MCF 10A (cell line): ENCODE data around the gene RHBDL1. TPM values are rescaled to one million over a fixed set of nuclear protein-coding genes. Genes with fewer than 3 reads are reported as not detected.
"Not testable (repeated sequence)": the region's sequence is repeated elsewhere in the genome, so short reads cannot be mapped to it uniquely, and the experiment has no call there.

ENCODE experiments used
- BruUV-seq: library from RNA; stranded (reverse); fragments of 400-500 nt; replicated peaks from 2 replicates; lab custom pipeline; 2021; lab: Mats Ljungman, UMichigan
- CTCF ChIA-PET: fragments of 300-600 bp; sonication (Branson Sonifier 250); formaldehyde crosslinking; extraction: SDS; loops from one replicate; lab custom pipeline; 2021; ENCODE audit warnings: antibody characterized with exemption, inconsistent platforms; lab: Yijun Ruan, JAX
- POLR2A ChIA-PET: fragments of 300-600, 350-650 bp; sonication (Branson Sonifier 250); formaldehyde crosslinking; extraction: SDS; loops from one replicate; lab custom pipeline; 2020; ENCODE audit warnings: antibody characterized with exemption, inconsistent platforms; lab: Yijun Ruan, JAX
- DNase-seq: peaks from one replicate; pipeline ENCODE4 v3.0.0-alpha.2; 2018; ENCODE audit not compliant: unreplicated experiment
- H3K27ac Mint-ChIP-seq: one replicate; pipeline ENCODE4 v1.8.0; 2022; ENCODE audit warnings: mild to moderate bottlenecking, low read depth, mixed read lengths; ENCODE audit not compliant: unreplicated experiment
- H3K27me3 Mint-ChIP-seq: one replicate; pipeline ENCODE4 v1.8.0; 2022; ENCODE audit warnings: mixed read lengths; ENCODE audit not compliant: insufficient read depth, unreplicated experiment
- H3K36me3 Mint-ChIP-seq: one replicate; pipeline ENCODE4 v1.8.0; 2022; ENCODE audit warnings: mild to moderate bottlenecking, moderate library complexity, mixed read lengths; ENCODE audit not compliant: insufficient read depth, unreplicated experiment
- H3K4me1 Mint-ChIP-seq: one replicate; pipeline ENCODE4 v1.8.0; 2022; ENCODE audit warnings: mixed read lengths; ENCODE audit not compliant: insufficient read depth, unreplicated experiment
- H3K4me3 Mint-ChIP-seq: one replicate; pipeline ENCODE4 v1.8.0; 2022; ENCODE audit warnings: mild to moderate bottlenecking, moderate library complexity, mixed read lengths; ENCODE audit not compliant: unreplicated experiment
- H3K9me3 Mint-ChIP-seq: one replicate; pipeline ENCODE4 v1.8.0; 2022; ENCODE audit warnings: mixed read lengths; ENCODE audit not compliant: unreplicated experiment
- CTCF ChIP-seq: fragments of 200-600 bp; IDR thresholded peaks from one replicate; pipeline ENCODE4 v1.8.0; 2022; ENCODE audit warnings: antibody characterized with exemption, mild to moderate bottlenecking; ENCODE audit not compliant: unreplicated experiment
- intact Hi-C: fragments of 100-400 bp; cut with micrococcal nuclease; formaldehyde crosslinking; loops from 2 replicates; pipeline ENCODE4 v1.14.1; 2022
- total RNA-seq: library from RNA; stranded (reverse); gene quantifications from 2 replicates; pipeline ENCODE4 v1.2.3, GENCODE V29; 2022

The RHBDL1 gene
- total RNA-seq, 1 experiment from 2014 or later, result 3.0 TPM

- Mint-ChIP-seq H3K4me1 (peaks cover 24% of the 10 kb centered on the region), H3K4me3 (peak overlapping the region; percentile 36), H3K27me3 (no peaks in the 10 kb centered on the region), H3K36me3 (peaks cover 4% of the 10 kb centered on the region), H3K9me3 (no peaks in the 10 kb centered on the region), H3K27ac (peak overlapping the region; percentile 31)
- peak; percentile 68 for DNase-seq
- peak; percentile 91 for TF ChIP-seq CTCF
- intact Hi-C loops, result loop anchor here (1.0 to 2.0 kb wide), 2 partner anchors 74 to 343 kb away; no protein-coding TSS in a partner anchor
- BruUV-seq, result no TSS peak
- ChIA-PET POLR2A (interaction anchor here (0.6 to 8.8 kb wide), 24 partner anchors 7 to 377 kb away, joined by 3 to 124 read pairs (median 4); partner anchors contain the start of genes ANTKMT, CCDC78, CIAO3 and HAGHL), CTCF (interaction anchor here (0.6 to 3.9 kb wide), 33 partner anchors 8 to 1352 kb away, joined by 3 to 34 read pairs (median 4); partner anchors contain the start of genes ANTKMT, CHTF18, CIAO3 and HAGHL)
Observed at GRCh38 chr16:711548-712320, 36.3 kb downstream of the RHBDL1 start.

- intact Hi-C loops, result loop anchor here (1.0 kb wide), 1 partner anchor 73 kb away; no protein-coding TSS in a partner anchor
- not testable (repeated sequence) for H3K36me3 Mint-ChIP-seq, BruUV-seq, H3K9me3 Mint-ChIP-seq, H3K27me3 Mint-ChIP-seq
- POLR2A ChIA-PET, result interaction anchor here (0.6 to 8.8 kb wide), 20 partner anchors 9 to 125 kb away, joined by 3 to 124 read pairs (median 4); partner anchors contain the start of genes ANTKMT, CCDC78, CIAO3 and HAGHL
- TF ChIP-seq CTCF, result peak; percentile 58
- peak overlapping the region; percentile 72 for H3K27ac Mint-ChIP-seq
- DNase-seq, result peak; percentile 96
- H3K4me3 Mint-ChIP-seq, result peak overlapping the region; percentile 42
- CTCF ChIA-PET, result interaction anchor here (0.6 to 3.9 kb wide), 29 partner anchors 8 to 646 kb away, joined by 3 to 34 read pairs (median 4); partner anchors contain the start of genes ANTKMT, CHTF18, CIAO3 and HAGHL
- peaks cover 20% of the 10 kb centered on the region for H3K4me1 Mint-ChIP-seq
Observed at GRCh38 chr16:712740-713250, 37.3 kb downstream of the RHBDL1 start.

- intact Hi-C loops, result no loop called here
- no peak overlapping the region for H3K27ac Mint-ChIP-seq
- no TSS peak for BruUV-seq
- ChIA-PET POLR2A (interaction anchor here (1.2 to 8.8 kb wide), 6 partner anchors 10 to 74 kb away, joined by 3 to 124 read pairs (median 9); partner anchors contain the start of genes ANTKMT, CCDC78, CHTF18 and CIAO3), CTCF (interaction anchor here (0.6 to 1.6 kb wide), 5 partner anchors 10 to 71 kb away, joined by 3 to 6 read pairs (median 4); no protein-coding TSS in a partner anchor)
- no peaks in the 10 kb centered on the region for H3K9me3 Mint-ChIP-seq
- no peak for TF ChIP-seq CTCF
- peaks cover 18% of the 10 kb centered on the region for H3K4me1 Mint-ChIP-seq
- peaks cover 12% of the 10 kb centered on the region for H3K36me3 Mint-ChIP-seq
- H3K27me3 Mint-ChIP-seq, result no peaks in the 10 kb centered on the region
- no peak for DNase-seq
- H3K4me3 Mint-ChIP-seq, result peak overlapping the region; percentile 60
Observed at GRCh38 chr16:714079-714478, 38.6 kb downstream of the RHBDL1 start.
